ENCODE data around the gene CLIC1. TPM values are rescaled to one million over a fixed set of nuclear protein-coding genes. Genes with fewer than 3 reads are reported as not detected.
A peak's percentile ranks its signal among the peaks of the same experiment; 100 is the strongest.

The CLIC1 gene
- total and polyA plus RNA-seq, 2 donors (not counting 1 experiment from before 2014, with no cell fraction given): 216 to 290 TPM

- intact Hi-C loops (cut with micrococcal nuclease): loop anchor here (5.0 to 10.0 kb wide), 5 partner anchors 70 to 457 kb away; partner anchors contain the start of genes CSNK2B, DDX39B, DXO and EHMT2
- Histone ChIP-seq H3K79me2 (ENCODE audit: control insufficient read depth, insufficient read depth, low read length) (peaks cover 60% of the 10 kb centered on the region), H3K9me3 (ENCODE audit: control extremely low read depth in 1 of 3, control insufficient read depth in 2 of 3, insufficient read depth in 1 of 3, low read length in 2 of 3) (no peaks in the 10 kb centered on the region), H3K36me3 (replicated peaks in 1 of 2; ENCODE audit: control extremely low read depth in 1 of 2, control insufficient read depth in 1 of 2, extremely low read depth in 1 of 2, insufficient read depth in 2 of 2, low read length in 1 of 2) (peaks cover 2 to 19% of the 10 kb centered on the region in 2 experiments), H3K4me3 (ENCODE audit: control extremely low read depth in 1 of 5, extremely low read depth in 1 of 5, insufficient read depth in 1 of 5, low read depth in 2 of 5, low read length in 4 of 5) (peak overlapping the region; percentile 0 to 87 (median 73)), H3K9ac (ENCODE audit: low read length) (peak overlapping the region; percentile 91), H3K4me1 (ENCODE audit: control insufficient read depth in 2 of 2, insufficient read depth in 2 of 2, low read length in 2 of 2) (peaks cover 53 to 57% of the 10 kb centered on the region in 2 donors), H3K27me3 (replicated peaks in 1 of 4; ENCODE audit: control extremely low read depth in 1 of 4, control insufficient read depth in 3 of 4, insufficient read depth in 4 of 4, low read length in 3 of 4) (no peaks in the 10 kb centered on the region), H4K20me1 (ENCODE audit: control insufficient read depth, insufficient read depth, low read length, poor library complexity, severe bottlenecking) (peaks cover 7% of the 10 kb centered on the region), H3K27ac (ENCODE audit: low read length in 2 of 2) (peak overlapping the region; percentile 81 to 96), H2AFZ (ENCODE audit: insufficient read depth, low read depth, low read length, poor library complexity, severe bottlenecking) (peak overlapping the region; percentile 42), H3K4me2 (replicated peaks; ENCODE audit: low read depth, low read length, poor library complexity, severe bottlenecking) (peak overlapping the region; percentile 82)
- ATAC-seq (ENCODE audit: low read depth): no peak
- Mint-ChIP-seq H3K27ac (peak overlapping the region; percentile 91), H3K27me3 (no peaks in the 10 kb centered on the region), H3K4me3 (peak overlapping the region; percentile 100), H3K4me1 (peaks cover 78% of the 10 kb centered on the region), H3K9me3 (ENCODE audit: insufficient read depth) (no peaks in the 10 kb centered on the region)
- CTCF ChIA-PET: interaction anchor here (0.6 to 7.8 kb wide), 12 partner anchors 8 to 150 kb away, joined by 3 to 90 read pairs (median 7); partner anchors contain the start of genes ABHD16A, DDAH2, LSM2 and NEU1
- TF ChIP-seq, protein P1, sequence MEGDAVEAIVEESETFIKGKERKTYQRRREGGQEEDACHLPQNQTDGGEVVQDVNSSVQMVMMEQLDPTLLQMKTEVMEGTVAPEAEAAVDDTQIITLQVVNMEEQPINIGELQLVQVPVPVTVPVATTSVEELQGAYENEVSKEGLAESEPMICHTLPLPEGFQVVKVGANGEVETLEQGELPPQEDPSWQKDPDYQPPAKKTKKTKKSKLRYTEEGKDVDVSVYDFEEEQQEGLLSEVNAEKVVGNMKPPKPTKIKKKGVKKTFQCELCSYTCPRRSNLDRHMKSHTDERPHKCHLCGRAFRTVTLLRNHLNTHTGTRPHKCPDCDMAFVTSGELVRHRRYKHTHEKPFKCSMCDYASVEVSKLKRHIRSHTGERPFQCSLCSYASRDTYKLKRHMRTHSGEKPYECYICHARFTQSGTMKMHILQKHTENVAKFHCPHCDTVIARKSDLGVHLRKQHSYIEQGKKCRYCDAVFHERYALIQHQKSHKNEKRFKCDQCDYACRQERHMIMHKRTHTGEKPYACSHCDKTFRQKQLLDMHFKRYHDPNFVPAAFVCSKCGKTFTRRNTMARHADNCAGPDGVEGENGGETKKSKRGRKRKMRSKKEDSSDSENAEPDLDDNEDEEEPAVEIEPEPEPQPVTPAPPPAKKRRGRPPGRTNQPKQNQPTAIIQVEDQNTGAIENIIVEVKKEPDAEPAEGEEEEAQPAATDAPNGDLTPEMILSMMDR (IDR thresholded peaks at IDR 0.05): no peak
- TF ChIP-seq EZH2 (IDR thresholded peaks at IDR 0.05; ENCODE audit: borderline replicate concordance, insufficient read depth, low read depth, low read length, poor library complexity, severe bottlenecking): no peak
- DNase-seq: peak; percentile 53
- 4% methylated on average over 5 of the region's 7 CpGs for WGBS (ENCODE audit: insufficient coverage)
- POLR2A ChIA-PET: interaction anchor here (0.6 to 3.1 kb wide), 10 partner anchors 10 to 401 kb away, joined by 3 to 16 read pairs (median 5); partner anchors contain the start of genes ABHD16A, HSPA1B and NEU1
Measured at GRCh38 chr6:31737315-31737990, 1.1 kb upstream of the CLIC1 start.
